ENCODE data around the gene ARL8A. TPM values are rescaled to one million over a fixed set of nuclear protein-coding genes. Genes with fewer than 3 reads are reported as not detected.
"Not testable (repeated sequence)": the region's sequence is repeated elsewhere in the genome, so short reads cannot be mapped to it uniquely, and the experiment has no call there.

The ARL8A gene
- total RNA-seq, 2 experiments from 2014 or later = 25.8 to 33.7 TPM

GRCh38 chr1:202171292-202172014, 26.9 kb upstream of the ARL8A start:
- Mint-ChIP-seq H3K27me3 (no peaks in the 10 kb centered on the region), H3K9me3 (no peaks in the 10 kb centered on the region), H3K4me3 (no peak overlapping the region), H3K27ac (no peak overlapping the region), H3K4me1 (ENCODE audit: low read depth) (peaks cover 10% of the 10 kb centered on the region), H3K36me3 (ENCODE audit: low read depth) (no peaks in the 10 kb centered on the region)
- POLR2A ChIA-PET = interaction anchor here (1.3 kb wide), 1 partner anchor 9 kb away, joined by 5 read pairs; no protein-coding TSS in a partner anchor
- intact Hi-C loops (cut with micrococcal nuclease) = no loop called here
- ATAC-seq (peak; percentile 47), DNase-seq (no peak)
- TF ChIP-seq CTCF (IDR thresholded peaks at IDR 0.05) = no peak
- CTCF ChIA-PET = interaction anchor here (1.3 kb wide), 1 partner anchor 9 kb away, joined by 3 read pairs; no protein-coding TSS in a partner anchor

- POLR2A ChIA-PET = interaction anchor here (1.3 kb wide), 1 partner anchor 9 kb away, joined by 5 read pairs; no protein-coding TSS in a partner anchor
- Mint-ChIP-seq H3K27me3 (no peaks in the 10 kb centered on the region), H3K27ac (no peak overlapping the region), H3K4me1 (ENCODE audit: low read depth) (peaks cover 17% of the 10 kb centered on the region), H3K36me3 (ENCODE audit: low read depth) (no peaks in the 10 kb centered on the region), H3K9me3 (no peaks in the 10 kb centered on the region), H3K4me3 (no peak overlapping the region)
- ATAC-seq (no peak), DNase-seq (peak; percentile 28)
- intact Hi-C loops (cut with micrococcal nuclease) = no loop called here
- no peak for TF ChIP-seq CTCF (IDR thresholded peaks at IDR 0.05)
- CTCF ChIA-PET = interaction anchor here (0.6 to 1.3 kb wide), 3 partner anchors 9 to 35 kb away, joined by 3 read pairs; partner anchors contain the start of gene PTPN7
Observed at GRCh38 chr1:202170726-202171125, 26.2 kb upstream of the ARL8A start.

GRCh38 chr1:202168861-202169260, 24.3 kb upstream of the ARL8A start:
- Mint-ChIP-seq H3K27ac (no peak overlapping the region), H3K27me3 (no peaks in the 10 kb centered on the region), H3K36me3 (ENCODE audit: low read depth) (no peaks in the 10 kb centered on the region), H3K4me3 (no peak overlapping the region), H3K9me3 (no peaks in the 10 kb centered on the region), H3K4me1 (ENCODE audit: low read depth) (peaks cover 27% of the 10 kb centered on the region)
- no peak for DNase-seq
- ATAC-seq = no peak
- intact Hi-C loops (cut with micrococcal nuclease) = no loop called here
- no peak for TF ChIP-seq CTCF (IDR thresholded peaks at IDR 0.05)
- ChIA-PET CTCF (interaction anchor here (1.0 kb wide), 1 partner anchor 14 kb away, joined by 4 read pairs; no protein-coding TSS in a partner anchor), POLR2A (interaction anchor here (1.3 kb wide), 1 partner anchor 9 kb away, joined by 3 read pairs; the partner anchor contains the start of gene PTPN7)

- Mint-ChIP-seq H3K4me1 (ENCODE audit: low read depth) (peaks cover 37% of the 10 kb centered on the region), H3K27me3 (no peaks in the 10 kb centered on the region), H3K9me3 (no peaks in the 10 kb centered on the region), H3K27ac (no peak overlapping the region), H3K36me3 (ENCODE audit: low read depth) (no peaks in the 10 kb centered on the region), H3K4me3 (no peak overlapping the region)
- TF ChIP-seq CTCF (IDR thresholded peaks at IDR 0.05) = no peak
- ATAC-seq (no peak), DNase-seq (no peak)
- intact Hi-C loops (cut with micrococcal nuclease) = no loop called here
- ChIA-PET POLR2A (no interaction called here), CTCF (interaction anchor here (2.3 kb wide), 1 partner anchor 21 kb away, joined by 7 read pairs; no protein-coding TSS in a partner anchor)
Observed at GRCh38 chr1:202167708-202168415, 23.3 kb upstream of the ARL8A start.

- H3K27ac Mint-ChIP-seq; H3K27me3 Mint-ChIP-seq; H3K4me3 Mint-ChIP-seq; intact Hi-C loops (cut with micrococcal nuclease); ATAC-seq; POLR2A ChIA-PET; H3K36me3 Mint-ChIP-seq (ENCODE audit: low read depth); DNase-seq; H3K9me3 Mint-ChIP-seq: not testable (repeated sequence)
- H3K4me1 Mint-ChIP-seq (ENCODE audit: low read depth) = peaks cover 45% of the 10 kb centered on the region
- CTCF ChIA-PET = interaction anchor here (2.3 to 2.6 kb wide), 2 partner anchors 12 to 22 kb away, joined by 7 to 16 read pairs; no protein-coding TSS in a partner anchor
Observed at GRCh38 chr1:202167054-202167453, 22.5 kb upstream of the ARL8A start.

Measured in activated CD8-positive, alpha-beta T cell treated with anti-CD3 and anti-CD28 coated beads for 36 hours (primary cell).